GM19463 (cell line): ENCODE results near the gene ADORA2B.
"Not testable (repeated sequence)": the region's sequence is repeated elsewhere in the genome, so short reads cannot be mapped to it uniquely, and the experiment has no call there.

Experiments used
- ATAC-seq: cut with Tn5 transposase; IDR thresholded peaks from one replicate; pipeline ENCODE4 v1.9.1; 2021; ENCODE audit warnings: mild to moderate bottlenecking, moderate library complexity; ENCODE audit not compliant: unreplicated experiment

ADORA2B gene

DNA sequence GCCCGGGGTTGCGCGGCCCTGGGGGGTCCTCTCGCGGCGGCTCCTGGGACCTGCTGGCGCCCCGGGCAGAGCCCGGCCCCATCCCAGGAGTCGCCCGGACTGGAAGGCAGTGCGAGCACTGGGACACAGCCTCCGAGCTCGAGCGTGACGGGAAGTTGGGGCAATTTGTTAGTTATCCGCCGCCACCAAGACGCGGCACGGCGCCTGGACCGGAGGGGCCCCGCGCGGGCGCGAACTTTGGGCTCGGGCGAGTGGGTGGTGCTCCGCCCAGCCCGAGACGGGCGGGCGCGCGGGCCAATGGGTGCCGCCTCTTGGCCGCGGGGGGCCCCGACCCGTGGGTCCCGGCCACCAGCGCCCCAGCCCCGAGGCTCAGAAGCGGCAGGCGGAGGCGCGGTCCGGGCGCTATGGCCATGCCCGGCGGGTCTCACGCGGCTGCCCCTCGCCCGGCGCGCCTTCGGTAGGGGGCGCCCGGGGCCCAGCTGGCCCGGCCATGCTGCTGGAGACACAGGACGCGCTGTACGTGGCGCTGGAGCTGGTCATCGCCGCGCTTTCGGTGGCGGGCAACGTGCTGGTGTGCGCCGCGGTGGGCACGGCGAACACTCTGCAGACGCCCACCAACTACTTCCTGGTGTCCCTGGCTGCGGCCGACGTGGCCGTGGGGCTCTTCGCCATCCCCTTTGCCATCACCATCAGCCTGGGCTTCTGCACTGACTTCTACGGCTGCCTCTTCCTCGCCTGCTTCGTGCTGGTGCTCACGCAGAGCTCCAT, at the start of gene ADORA2B:
Gene ADORA2B (plus strand): TSS at position 372 of the 768 bp plus-strand sequence. CDS start 119 bp downstream, at position 491.
- peak; percentile 60 for ATAC-seq

- ATAC-seq = no peak
Measured at GRCh38 chr17:15896277-15896676, 48.7 kb upstream of the ADORA2B start.

DNA sequence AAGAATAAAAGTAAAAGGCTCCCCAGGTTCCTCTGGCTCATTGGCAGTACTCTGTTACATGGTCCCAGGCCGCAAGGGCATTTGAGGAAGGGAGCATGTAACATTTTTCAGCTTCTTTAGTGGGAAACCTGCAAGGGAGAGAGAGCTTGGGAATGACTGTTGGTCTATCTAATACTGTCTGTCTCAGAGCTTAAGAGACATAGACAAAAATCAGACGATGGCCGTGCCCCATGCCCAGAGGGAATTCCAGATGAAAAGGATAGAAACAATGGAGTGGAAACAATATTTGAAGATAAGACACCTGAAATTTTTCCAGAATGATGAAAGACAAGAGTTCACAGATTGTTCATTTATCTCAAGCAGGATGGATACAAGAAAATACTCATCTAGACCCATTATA, 48.1 kb upstream of the ADORA2B start:
- no peak for ATAC-seq

DNA sequence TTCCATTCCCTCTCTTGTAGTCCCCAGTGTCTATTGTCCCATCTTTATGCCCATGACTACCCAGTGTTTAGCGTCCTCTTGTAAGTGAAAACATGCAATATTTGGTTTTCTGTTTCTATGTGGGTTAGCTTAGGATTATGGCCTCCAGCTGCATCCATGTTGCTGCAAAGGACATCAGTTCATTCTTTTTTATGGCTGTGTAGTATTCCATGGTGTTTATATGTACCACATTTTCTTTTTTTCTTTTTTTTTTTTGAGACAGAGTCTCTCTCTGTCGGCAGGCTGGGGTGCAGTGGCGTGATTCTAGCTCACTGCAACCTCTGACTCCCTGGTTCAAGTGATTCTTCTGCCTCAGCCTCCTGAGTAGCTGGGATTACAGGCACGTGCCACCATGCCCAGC, 45.3 kb upstream of the ADORA2B start:
- ATAC-seq = not testable (repeated sequence)

DNA sequence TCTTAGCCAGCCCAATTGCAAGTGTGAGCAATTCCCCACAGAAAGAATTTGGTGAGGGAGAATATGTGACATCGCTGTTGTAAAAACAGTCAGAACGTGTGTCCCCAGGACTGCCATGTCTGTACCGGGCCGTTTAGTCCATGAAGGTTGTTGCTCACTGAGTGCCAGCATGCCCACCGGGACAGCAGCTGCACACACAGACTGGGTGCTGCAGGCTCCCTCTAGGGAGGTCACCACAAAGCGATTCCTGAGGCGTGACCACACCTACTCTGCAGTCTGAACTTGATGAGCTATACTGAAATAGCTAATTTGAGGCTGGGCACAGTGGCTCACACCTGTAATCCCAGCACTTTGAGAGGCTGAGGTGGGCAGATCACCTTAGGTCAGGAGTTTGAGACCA, 44.1 kb upstream of the ADORA2B start:
- ATAC-seq = peak; percentile 66

DNA sequence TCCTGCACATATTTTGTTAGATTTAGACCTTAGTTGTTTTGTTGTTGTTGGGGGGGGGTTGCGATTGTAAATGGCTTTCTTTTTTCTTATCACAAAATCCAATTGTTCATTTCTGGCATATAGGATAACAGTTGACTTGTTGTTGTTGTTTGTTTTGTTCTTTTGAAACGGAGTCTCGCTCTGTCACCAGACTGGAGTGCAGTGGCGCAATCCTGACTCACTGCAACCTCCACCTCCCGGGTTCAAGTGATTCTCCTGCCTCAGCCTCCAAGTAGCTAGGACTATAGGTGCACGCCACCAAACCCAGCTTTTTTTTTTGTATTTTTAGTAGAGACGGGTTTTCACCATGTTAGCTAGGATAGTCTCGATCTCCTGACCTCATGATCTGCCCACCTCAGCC, 39.7 kb upstream of the ADORA2B start:
- not testable (repeated sequence) for ATAC-seq

GRCh38 chr17:15907290-15907689, 37.6 kb upstream of the ADORA2B start:
- no peak for ATAC-seq

GRCh38 chr17:15908378-15908777, 36.6 kb upstream of the ADORA2B start:
- ATAC-seq = no peak

- ATAC-seq = no peak
Measured at GRCh38 chr17:15909481-15909991, 35.4 kb upstream of the ADORA2B start.

- ATAC-seq = no peak
Measured at GRCh38 chr17:15910791-15911190, 34.1 kb upstream of the ADORA2B start.

DNA sequence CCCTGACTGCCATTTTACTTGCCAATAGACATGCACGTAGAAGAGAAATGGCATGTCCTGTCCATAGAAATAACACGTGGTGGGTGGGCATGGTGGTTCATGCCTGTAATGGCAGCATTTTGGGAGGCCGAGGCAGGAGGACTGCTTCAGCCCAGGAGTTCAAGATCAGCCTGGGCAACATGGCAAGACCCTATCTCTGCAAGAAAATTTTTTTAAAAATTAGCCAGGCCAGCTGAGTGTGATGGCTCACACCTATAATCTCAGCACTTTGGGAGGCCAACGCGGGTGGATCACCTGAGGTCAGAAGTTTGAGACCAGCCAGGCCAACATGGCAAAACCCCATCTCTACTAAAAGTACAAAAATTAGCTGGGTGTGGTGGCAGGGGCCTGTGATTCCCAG, 33.2 kb upstream of the ADORA2B start:
- not testable (repeated sequence) for ATAC-seq

GRCh38 chr17:15912416-15912955, 32.4 kb upstream of the ADORA2B start:
- ATAC-seq = no peak

DNA sequence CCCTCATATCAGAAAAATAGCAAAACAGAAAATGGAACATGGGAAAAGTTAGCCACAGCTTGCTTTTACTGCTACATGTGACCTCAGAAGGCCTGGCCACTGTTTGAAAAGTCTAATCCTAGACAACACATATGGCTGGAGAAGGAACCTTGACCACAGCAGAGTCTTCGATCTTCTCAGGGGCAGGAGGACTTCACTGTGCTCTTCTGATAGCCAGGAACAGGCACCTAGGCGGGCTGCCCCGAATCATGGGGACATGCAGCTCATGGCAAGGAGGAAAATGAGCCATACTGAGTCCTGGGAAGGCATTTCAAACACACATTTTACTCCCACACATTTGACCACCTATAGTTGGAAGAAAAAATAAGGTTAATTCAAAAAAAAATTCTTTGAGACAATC, 31.1 kb upstream of the ADORA2B start:
- no peak for ATAC-seq

DNA sequence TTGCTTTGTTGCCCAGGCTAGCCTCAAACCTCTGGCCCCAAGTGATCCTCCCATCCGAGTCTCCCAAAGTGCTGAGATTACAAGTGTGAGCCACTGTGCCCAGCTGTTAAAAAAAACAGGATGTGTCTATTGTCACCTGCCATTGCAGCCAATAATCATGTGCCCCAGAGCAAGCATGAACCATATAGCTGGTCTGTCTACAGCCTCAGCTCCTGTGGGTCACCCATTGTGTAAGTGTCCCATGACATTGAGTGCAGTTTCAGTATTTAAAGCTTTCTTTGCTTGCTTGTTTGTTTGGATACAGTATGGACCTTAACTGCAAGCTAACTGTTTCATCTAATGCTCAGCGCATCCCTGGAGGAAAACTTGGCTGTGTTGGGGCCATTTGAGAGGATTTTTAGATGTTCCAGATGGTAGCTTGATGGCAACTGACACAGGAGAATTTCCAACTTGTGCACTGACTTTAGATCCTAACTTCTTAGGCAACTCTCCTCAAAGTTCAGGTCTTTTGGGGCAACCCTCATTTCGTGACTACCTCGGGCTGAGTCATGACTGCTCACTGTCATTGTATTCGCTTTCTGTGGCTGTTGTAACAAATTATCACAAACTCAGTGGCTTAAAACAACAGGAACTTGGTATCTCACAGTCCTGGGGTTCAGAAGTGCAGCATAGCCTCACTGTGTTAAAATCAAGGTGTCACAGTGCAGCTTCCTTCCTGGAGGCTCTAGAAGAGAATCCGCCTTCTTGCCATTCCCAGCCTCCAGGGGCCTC, 30.3 kb upstream of the ADORA2B start:
- no peak for ATAC-seq

DNA sequence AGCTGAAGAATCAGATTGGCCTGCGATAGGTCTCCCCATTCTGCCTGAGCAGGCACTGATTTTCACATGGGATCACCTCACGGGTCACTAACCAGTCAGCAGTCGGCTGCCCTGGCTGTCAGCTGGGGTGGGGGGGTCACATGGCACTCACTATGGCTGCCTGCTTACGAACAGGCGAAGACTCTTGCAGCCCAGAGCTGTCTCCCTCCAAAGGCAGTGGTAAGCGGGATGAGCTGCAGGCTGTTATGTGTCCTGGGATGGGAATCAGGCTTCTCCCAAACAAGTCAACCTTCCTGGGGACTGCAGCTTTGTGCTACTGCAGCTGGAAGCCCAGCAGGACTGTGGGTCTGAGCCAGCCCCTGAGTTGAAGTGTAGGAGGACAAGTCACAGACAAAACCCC, 29.0 kb upstream of the ADORA2B start:
- ATAC-seq = no peak

GRCh38 chr17:15917021-15917437, 27.9 kb upstream of the ADORA2B start:
- no peak for ATAC-seq

DNA sequence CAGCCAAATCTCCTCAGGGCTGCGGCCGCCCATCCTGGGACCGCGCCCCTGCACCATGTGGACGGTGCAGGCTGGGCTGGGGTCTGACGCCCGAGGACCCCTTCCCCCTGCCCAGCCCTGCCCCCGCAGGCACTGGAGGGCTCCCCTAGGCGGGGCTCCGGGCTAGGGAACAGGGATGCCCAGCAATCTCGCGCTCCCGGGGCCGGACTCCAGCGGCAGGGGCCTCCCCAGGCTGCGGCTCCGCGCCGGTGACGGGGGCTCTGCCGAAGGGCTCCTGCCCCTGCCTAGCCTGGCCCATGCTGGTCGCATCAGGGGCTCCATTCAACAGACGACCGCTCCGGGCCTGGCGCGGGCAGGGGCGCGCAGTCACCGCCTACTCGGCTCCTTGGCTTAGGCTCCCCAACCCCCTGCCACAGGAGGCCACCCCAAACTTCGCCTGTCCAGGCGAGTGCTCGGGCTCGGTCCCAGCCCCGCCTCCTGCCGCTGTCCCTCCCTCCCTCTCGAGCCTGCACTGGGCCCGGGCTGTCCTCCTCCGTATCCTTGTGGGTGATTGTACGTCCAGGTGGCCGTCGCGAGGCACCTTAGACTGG, 27.4 kb upstream of the ADORA2B start:
- no peak for ATAC-seq

GRCh38 chr17:15918261-15918660, 26.7 kb upstream of the ADORA2B start:
- no peak for ATAC-seq

- ATAC-seq = no peak
Measured at GRCh38 chr17:15918661-15919259, 26.2 kb upstream of the ADORA2B start.

DNA sequence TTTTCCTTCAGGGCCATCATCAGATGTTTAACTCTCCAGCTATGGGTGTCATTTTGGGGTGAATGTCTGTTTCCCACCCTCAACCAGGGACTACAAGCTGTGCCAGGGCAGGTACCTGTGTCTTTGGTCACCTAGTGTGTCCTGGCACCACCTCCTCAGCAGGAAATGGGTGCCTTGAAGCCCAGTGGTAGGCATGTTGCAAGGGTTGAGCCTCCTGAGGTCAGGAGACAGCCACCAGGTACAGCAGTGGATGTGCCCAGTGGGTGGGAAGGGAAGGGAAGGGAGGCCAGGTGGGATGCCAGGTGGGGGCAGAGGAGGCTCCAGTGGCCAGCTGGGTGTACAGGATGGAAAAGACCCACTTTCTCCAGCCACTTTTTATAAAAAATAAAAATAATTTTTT, 25.5 kb upstream of the ADORA2B start:
- no peak for ATAC-seq

DNA sequence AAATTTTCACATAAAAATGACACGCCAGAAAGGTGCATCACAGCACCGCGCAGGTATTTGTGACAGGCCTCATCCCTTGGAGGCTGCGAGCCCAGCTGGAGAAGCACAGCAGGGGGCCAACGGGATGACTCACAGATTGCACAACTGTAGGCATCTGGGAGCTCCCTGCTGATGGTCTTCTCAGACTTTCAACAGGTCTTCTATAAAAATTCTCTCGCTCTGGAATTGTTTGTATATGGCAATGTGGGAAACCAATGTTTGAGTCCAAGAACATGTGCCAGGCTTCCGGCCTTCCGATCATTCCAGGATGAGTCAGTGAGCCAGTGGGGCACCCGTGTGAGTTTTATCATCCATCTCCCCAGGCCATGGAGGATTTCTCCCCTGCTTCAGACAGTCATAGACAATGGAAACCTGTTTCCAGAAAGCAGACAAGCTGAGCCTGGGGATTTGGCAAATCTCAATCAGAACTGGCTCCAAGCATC, 24.1 kb upstream of the ADORA2B start:
- ATAC-seq = no peak
